ENCODE measurements around the gene CNOT6.

GRCh38 chr5:180526269-180526668 is 32.1 kb downstream of the CNOT6 start:
- TF ChIP-seq CTCF (conservative IDR thresholded peaks at IDR 0.05 in 1 of 2, IDR thresholded peaks at IDR 0.05 in 1 of 2; ENCODE audit: low read depth in 1 of 2, low read length in 2 of 2), result no peak
- TF ChIP-seq EZH2 (IDR thresholded peaks at IDR 0.05; ENCODE audit: low read length, missing control alignments), result no peak

Measured in fibroblast of lung (primary cell).